ENCODE results near the gene NGEF.

- no peak for TF ChIP-seq SUZ12 (IDR thresholded peaks at IDR 0.05; ENCODE audit: extremely low read depth, insufficient read depth, insufficient read length)
- TF ChIP-seq ZNF274 (IDR thresholded peaks at IDR 0.05; ENCODE audit: low read depth, low read length), result no peak
- TF ChIP-seq YY1 (IDR thresholded peaks at IDR 0.05; ENCODE audit: insufficient read depth, insufficient read length), result no peak
These were observed 13.2 kb upstream of the NGEF start for GRCh38 chr2:233026198-233026813.
